ENCODE data around the gene SURF4. TPM values are rescaled to one million over a fixed set of nuclear protein-coding genes. Genes with fewer than 3 reads are reported as not detected.

The SURF4 gene
- total and polyA plus RNA-seq, 2 of the 13 experiments (the other 11 are each of a cell fraction or from before 2014, with no cell fraction given) = 220 to 265 TPM

DNA sequence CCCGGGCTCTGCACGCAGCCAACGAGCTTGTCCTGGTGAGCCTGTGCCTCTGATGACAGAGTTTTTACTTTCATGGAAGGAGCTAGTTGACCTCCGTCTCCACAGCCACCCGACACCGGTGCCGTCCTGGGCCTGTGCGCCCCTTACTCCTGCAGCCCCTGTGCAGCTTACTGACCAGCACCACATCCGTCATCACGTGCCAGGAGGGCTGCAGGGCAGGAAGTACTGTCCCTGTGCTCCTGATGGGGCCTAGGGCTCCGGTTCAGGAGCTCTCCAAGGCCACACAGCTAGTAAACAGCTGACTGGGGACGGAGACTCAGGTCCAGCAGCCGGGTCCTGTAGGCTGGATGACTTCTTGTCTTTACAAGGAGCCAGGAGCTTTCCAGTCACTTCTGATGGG, 10.5 kb upstream of the SURF4 start (continued):
- TF ChIP-seq ZNF280D (CRISPR knock-in tag; IDR thresholded peaks at IDR 0.05) (no peak), HES4 (CRISPR knock-in tag; IDR thresholded peaks at IDR 0.05; ENCODE audit: borderline replicate concordance) (no peak), ZNF652 (CRISPR knock-in tag; IDR thresholded peaks at IDR 0.05; ENCODE audit: borderline replicate concordance, low read depth) (no peak), GTF3A (CRISPR knock-in tag; conservative IDR thresholded peaks at IDR 0.05) (no peak), NONO (IDR thresholded peaks at IDR 0.05) (no peak), NONO (CRISPR knock-in tag; conservative IDR thresholded peaks at IDR 0.05) (no peak), ZNF557 (CRISPR knock-in tag; IDR thresholded peaks at IDR 0.05) (no peak), ARID2 (CRISPR knock-in tag; IDR thresholded peaks at IDR 0.05; ENCODE audit: borderline replicate concordance) (no peak), MXI1 (IDR thresholded peaks at IDR 0.05; ENCODE audit: borderline replicate concordance, low read depth, low read length) (no peak), ZNF446 (CRISPR knock-in tag; IDR thresholded peaks at IDR 0.05) (no peak), MATR3 (CRISPR knock-in tag; IDR thresholded peaks at IDR 0.05) (no peak), ZNF788 (CRISPR knock-in tag; IDR thresholded peaks at IDR 0.05; ENCODE audit: borderline replicate concordance) (no peak), ZNF260 (CRISPR knock-in tag; IDR thresholded peaks at IDR 0.05; ENCODE audit: borderline replicate concordance, low read depth) (no peak), ZNF451 (CRISPR knock-in tag; IDR thresholded peaks at IDR 0.05) (no peak), ZMYM4 (CRISPR knock-in tag; IDR thresholded peaks at IDR 0.05) (no peak), ZNF224 (CRISPR knock-in tag; IDR thresholded peaks at IDR 0.05) (no peak), DMTF1 (CRISPR knock-in tag; IDR thresholded peaks at IDR 0.05) (no peak), ZNF713 (CRISPR knock-in tag; IDR thresholded peaks at IDR 0.05) (no peak), ZNF431 (CRISPR knock-in tag; IDR thresholded peaks at IDR 0.05; ENCODE audit: borderline replicate concordance, low read depth) (no peak; the same call in 1 of the 2 replicates), ZNF678 (CRISPR knock-in tag; IDR thresholded peaks at IDR 0.05) (no peak), ZNF547 (CRISPR knock-in tag; IDR thresholded peaks at IDR 0.05) (no peak), ZNF326 (CRISPR knock-in tag; IDR thresholded peaks at IDR 0.05; ENCODE audit: borderline replicate concordance) (no peak), TRIM24 (CRISPR knock-in tag; IDR thresholded peaks at IDR 0.05) (no peak)
- TF ChIP-seq, protein P1, sequence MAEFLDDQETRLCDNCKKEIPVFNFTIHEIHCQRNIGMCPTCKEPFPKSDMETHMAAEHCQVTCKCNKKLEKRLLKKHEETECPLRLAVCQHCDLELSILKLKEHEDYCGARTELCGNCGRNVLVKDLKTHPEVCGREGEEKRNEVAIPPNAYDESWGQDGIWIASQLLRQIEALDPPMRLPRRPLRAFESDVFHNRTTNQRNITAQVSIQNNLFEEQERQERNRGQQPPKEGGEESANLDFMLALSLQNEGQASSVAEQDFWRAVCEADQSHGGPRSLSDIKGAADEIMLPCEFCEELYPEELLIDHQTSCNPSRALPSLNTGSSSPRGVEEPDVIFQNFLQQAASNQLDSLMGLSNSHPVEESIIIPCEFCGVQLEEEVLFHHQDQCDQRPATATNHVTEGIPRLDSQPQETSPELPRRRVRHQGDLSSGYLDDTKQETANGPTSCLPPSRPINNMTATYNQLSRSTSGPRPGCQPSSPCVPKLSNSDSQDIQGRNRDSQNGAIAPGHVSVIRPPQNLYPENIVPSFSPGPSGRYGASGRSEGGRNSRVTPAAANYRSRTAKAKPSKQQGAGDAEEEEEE (CRISPR knock-in tag; IDR thresholded peaks at IDR 0.05; ENCODE audit: borderline replicate concordance) = no peak
- TF ChIP-seq, protein P2, sequence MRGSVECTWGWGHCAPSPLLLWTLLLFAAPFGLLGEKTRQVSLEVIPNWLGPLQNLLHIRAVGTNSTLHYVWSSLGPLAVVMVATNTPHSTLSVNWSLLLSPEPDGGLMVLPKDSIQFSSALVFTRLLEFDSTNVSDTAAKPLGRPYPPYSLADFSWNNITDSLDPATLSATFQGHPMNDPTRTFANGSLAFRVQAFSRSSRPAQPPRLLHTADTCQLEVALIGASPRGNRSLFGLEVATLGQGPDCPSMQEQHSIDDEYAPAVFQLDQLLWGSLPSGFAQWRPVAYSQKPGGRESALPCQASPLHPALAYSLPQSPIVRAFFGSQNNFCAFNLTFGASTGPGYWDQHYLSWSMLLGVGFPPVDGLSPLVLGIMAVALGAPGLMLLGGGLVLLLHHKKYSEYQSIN (CRISPR knock-in tag; IDR thresholded peaks at IDR 0.05; ENCODE audit: borderline replicate concordance) = no peak
